ENCODE measurements around the gene ESRRA. TPM values are rescaled to one million over a fixed set of nuclear protein-coding genes. Genes with fewer than 3 reads are reported as not detected.

The ESRRA gene
- total and polyA plus RNA-seq, 12 donors: 115 to 225 (median 135) TPM

GRCh38 chr11:64276653-64277431 lies 28.5 kb upstream of the ESRRA start:
- ATAC-seq (no peak), DNase-seq (no peak)
- Histone ChIP-seq H3K27me3 (no peaks in the 10 kb centered on the region), H3K27ac (no peak overlapping the region), H3K4me1 (peaks cover 0 to 34% (median 13%) of the 10 kb centered on the region in 9 donors), H3K4me3 (no peak overlapping the region), H3K36me3 (peaks cover 0 to 60% (median 4%) of the 10 kb centered on the region in 9 donors), H3K9me3 (no peaks in the 10 kb centered on the region)
- TF ChIP-seq CTCF (IDR thresholded peaks at IDR 0.05): no peak
- 82 to 85% methylated on average over 17 of the region's 17 CpGs for WGBS, 2 donors
- intact Hi-C loops (cut with DNase I): no loop called here

GRCh38 chr11:64278576-64279190 lies 26.6 kb upstream of the ESRRA start:
- 85 to 89% methylated on average over 8 of the region's 8 CpGs for WGBS, 2 donors
- ATAC-seq (no peak), DNase-seq (no peak)
- no peak overlapping the region for H3K27ac ChIP-seq
- intact Hi-C loops (cut with DNase I): no loop called here
- no peak for TF ChIP-seq CTCF (IDR thresholded peaks at IDR 0.05)
- H3K36me3 ChIP-seq: peaks cover 0 to 78% (median 4%) of the 10 kb centered on the region in 9 donors
- H3K9me3 ChIP-seq: no peaks in the 10 kb centered on the region
- no peaks in the 10 kb centered on the region for H3K27me3 ChIP-seq
- no peak overlapping the region for H3K4me3 ChIP-seq
- peaks cover under 1 to 36% (median 15%) of the 10 kb centered on the region in 9 donors for H3K4me1 ChIP-seq

GRCh38 chr11:64281957-64282770 lies 23.2 kb upstream of the ESRRA start:
- no peak for DNase-seq
- Histone ChIP-seq H3K9me3 (no peaks in the 10 kb centered on the region), H3K4me1 (peaks cover 14 to 49% (median 31%) of the 10 kb centered on the region in 9 donors), H3K27me3 (no peaks in the 10 kb centered on the region), H3K36me3 (peaks cover 0 to 56% (median 0%) of the 10 kb centered on the region in 9 donors), H3K27ac (peak overlapping the region in 7 of 10 donors; percentile 12 to 61 (median 48)), H3K4me3 (no peak overlapping the region)
- TF ChIP-seq CTCF (IDR thresholded peaks at IDR 0.05): no peak
- ATAC-seq: no peak
- intact Hi-C loops (cut with DNase I): no loop called here
- 96 to 97% methylated on average over 22 of the region's 22 CpGs for WGBS, 2 donors

- ATAC-seq (no peak), DNase-seq (no peak)
- Histone ChIP-seq H3K4me3 (peak overlapping the region in 4 of 10 donors; percentile 65 to 90 (median 75)), H3K9me3 (no peaks in the 10 kb centered on the region), H3K4me1 (peaks cover 14 to 49% (median 31%) of the 10 kb centered on the region in 9 donors), H3K27ac (peak overlapping the region in 5 of 10 donors; percentile 90 to 99 (median 98)), H3K36me3 (peaks cover 0 to 47% (median 0%) of the 10 kb centered on the region in 9 donors), H3K27me3 (no peaks in the 10 kb centered on the region)
- 95 to 96% methylated on average over 3 of the region's 3 CpGs for WGBS, 2 donors
- intact Hi-C loops (cut with DNase I): no loop called here
- no peak for TF ChIP-seq CTCF (IDR thresholded peaks at IDR 0.05)
These were observed 22.2 kb upstream of the ESRRA start for GRCh38 chr11:64283092-64283491.

All from heart right ventricle (tissue), 16 donors.